NCI-H146 treated with DMSO at 0.1 percent for 48 hours (cell line): ENCODE measurements around the gene TMEM120A.

ENCODE experiments used
- DNase-seq: peaks from one replicate; lab custom pipeline; 2025; ENCODE audit not compliant: unreplicated experiment; lab: John Stamatoyannopoulos, UW

TMEM120A gene

DNA sequence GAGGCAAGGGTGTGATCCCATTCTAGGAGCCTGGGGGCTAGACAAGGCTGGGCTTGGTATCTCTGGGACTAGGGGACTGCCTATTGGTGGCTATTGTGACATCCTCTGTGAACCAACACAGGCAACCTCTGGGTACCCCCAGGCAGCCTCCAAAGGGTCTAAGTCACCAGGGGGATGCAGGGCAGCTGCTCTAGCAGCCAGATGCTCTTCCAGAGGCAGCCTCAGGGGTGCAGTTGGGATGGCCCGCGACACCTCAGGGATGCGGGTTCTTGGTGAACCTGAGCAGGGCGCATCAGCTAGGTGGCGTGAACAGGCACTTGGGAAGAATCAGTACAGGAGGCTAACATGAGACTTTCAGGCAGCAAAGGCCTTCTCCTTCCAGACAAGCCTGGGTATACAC lies 1.6 kb upstream of the TMEM120A start:
- no peak for DNase-seq

DNA sequence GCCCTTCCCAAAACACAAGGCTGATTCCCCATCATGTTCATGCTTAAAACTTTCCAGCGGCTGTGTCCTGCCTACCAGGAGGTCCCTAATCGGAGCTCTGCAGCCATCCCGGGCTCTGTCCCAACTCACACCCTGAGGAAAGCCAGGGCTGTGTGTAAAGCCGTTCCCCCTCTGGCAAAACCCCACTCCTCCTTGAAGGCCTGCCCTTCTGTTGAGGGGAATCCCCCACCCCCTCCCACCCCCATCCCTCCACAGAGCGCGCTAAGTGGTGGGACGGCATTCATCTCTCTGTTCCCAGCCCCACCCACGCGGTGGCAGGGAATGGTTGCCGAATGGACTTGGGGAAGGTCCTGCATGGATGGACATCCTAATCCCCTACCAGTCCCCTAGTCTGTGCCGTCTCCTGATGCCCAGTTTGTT lies 667 bp upstream of the TMEM120A start:
- DNase-seq: no peak

DNA sequence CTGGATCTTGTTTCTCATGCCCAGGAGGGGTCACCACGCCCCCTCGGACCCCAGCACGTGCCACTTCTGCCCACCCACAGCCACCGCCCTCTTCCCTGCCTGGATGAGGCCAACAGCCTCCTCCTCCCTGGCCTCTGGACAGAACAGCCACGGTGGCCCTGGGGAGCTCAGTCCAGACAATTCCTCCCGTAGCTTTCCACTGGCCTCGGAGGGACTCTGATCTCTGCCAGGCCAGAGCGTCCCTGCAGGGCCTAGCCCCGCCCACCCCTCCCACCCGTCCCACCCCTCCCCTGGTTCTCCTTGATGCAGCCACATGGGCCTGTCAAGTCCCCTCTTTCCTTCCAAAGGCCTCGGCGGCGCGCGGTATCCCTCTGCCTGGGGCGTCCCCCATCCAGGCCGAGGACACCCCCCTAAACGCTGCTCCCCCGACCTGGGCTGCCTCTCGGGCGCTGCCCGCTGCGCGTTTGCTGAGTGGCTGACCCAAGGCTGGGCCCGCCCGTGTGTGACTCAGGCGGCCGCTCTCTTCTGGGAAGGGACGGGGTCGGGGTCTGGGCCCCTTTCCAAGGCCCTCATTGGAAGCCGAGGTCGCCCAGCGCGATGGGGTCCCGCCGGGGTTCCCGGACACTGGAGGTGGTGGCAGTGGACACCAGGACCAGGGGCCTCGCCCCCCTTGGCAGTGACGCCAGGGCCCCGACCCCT lies 557 bp downstream of the TMEM120A start:
- DNase-seq: peak; percentile 27

DNA sequence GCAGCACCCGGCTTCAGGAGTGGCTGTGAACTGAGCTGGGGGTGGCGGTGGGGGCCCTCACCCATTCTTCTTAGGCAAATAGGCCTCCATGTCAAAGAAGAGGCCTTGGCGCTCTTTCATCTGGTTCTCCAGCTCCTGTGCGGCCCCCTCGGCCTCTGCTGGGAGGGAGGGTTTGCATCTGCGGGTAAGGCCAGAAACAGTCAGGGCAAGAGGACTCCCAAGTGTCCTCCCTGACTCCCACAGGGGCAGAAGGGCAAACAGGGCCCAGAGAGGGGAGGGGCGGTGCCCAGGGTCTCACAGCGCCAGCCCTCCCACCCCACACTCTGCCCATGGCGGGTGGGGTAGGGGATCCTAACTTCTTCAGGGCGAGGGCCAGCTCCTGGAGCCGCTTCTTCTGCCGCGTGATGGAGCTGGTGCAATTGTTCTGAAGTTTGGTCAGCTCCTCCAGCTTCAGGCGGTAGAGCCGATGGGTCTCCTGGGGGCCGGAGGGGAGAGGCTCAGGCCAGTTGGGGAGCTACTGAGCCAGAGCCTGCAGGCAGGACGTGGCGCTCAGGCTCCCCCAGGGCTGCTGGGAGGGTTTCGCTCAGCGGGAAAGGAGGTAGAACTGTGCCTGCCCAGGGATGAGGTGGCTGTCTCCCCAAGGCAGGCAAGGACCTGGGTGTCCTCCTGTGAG lies 2.2 kb downstream of the TMEM120A start:
- DNase-seq: no peak

DNA sequence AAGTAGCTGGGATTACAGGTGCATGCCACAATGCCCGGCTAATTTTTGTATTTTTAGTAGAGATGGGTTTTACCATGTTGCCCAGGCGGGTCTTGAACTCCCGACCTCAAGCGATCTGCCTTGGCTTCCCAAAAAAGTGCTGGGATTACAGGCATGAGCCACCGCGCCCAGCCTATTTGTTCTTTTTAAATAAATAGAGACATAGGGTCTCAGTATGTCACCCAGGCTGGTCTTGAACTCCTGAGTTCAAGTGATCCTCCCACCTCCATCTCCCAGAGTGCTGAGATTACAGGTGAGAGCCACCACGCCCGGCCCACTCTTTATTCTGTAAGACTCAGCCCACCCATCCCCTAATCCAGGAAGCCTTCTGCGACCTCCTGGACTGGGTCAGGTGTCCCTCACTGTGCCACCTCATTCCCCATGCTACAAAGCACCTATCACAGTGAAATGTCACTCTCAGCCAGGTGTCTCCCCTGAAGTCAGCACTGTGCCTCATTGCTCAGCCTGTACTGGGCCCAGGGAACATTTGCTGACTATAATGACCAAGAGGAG lies 2.8 kb downstream of the TMEM120A start:
- no peak for DNase-seq

DNA sequence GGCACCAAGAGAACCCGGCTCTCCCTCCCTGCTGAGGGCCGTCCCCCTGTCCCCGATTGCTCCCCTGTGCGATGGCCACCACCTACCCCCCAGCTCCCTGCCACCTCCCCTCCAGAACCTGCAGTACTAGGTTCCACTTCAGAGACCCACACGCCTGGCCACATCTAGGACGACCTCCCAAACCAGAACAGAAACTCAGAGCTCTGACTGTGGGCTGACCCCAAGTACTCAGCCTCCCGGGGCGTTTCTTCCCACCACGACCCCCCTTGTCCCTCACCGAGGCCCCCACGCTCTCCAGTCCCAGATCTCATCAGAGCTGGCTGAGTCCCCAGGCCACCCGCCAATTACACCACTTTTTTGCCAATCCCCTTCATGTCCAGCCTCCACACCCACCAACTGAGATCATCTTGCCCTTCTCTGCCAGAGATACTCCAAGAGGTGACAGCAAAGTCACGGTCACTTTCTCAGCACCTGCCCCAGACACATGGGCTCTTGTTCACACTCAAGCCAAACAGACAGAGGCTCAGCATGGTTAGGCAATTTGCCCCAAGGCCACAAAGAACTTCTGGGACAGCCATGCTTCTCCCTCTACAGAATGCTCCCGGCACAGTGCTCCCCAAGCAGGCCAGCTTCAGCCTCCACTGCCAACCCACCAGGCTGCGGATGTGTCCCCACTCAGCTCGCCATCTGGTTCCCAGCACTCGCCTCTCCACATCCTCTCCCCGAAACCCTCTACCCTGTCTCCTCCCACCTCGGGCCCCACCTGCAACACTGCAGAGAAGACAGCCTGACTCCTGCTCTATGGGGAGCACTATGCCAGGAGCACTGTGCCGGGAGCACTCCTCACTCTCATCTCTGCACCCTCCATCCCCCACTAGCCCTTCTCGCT lies 4.7 kb downstream of the TMEM120A start:
- no peak for DNase-seq

DNA sequence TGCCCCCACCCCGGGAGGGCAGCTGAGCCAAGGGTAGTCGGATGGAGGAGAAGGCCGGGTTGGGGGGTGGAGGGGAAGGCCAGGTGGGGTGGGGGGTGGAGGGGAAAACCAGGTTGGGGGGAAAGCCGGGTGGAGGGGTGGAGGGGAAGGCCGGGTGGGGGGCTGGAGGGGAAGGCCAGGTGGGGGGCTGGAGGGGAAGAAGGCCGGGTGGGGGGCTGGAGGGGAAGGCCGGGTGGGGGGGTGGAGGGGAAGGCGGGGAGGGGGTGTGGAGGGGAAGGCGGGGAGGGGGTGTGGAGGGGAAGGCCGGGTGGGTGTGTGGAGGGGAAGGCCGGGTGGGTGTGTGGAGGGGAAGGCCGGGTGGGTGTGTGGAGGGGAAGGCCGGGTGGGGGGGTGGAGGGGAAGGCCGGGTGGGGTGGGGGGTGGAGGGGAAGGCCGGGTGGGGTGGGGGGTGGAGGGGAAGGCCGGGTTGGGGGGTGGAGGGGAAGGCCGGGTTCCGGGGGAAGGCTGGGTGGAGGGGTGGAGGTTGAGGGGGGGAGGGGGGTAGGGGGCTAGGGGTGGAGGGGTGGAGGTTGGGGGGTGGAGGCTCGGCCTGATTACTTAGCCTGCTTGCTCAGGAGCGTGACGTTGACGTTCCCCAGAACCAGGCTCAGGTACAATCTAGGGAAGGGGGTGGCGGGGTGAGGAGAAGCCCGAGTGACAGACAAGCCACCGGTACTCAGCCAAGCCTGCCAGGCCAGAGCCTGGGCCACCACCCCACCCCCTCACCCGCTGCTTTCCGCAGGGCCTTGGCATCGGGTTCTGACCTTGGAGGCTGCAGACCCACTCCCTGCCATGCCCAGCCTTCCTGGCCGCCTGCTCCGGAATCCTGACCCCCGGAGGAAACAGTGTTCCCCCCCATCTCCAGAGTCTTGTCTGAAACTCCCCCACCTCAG lies 5.6 kb downstream of the TMEM120A start:
- DNase-seq: no peak

DNA sequence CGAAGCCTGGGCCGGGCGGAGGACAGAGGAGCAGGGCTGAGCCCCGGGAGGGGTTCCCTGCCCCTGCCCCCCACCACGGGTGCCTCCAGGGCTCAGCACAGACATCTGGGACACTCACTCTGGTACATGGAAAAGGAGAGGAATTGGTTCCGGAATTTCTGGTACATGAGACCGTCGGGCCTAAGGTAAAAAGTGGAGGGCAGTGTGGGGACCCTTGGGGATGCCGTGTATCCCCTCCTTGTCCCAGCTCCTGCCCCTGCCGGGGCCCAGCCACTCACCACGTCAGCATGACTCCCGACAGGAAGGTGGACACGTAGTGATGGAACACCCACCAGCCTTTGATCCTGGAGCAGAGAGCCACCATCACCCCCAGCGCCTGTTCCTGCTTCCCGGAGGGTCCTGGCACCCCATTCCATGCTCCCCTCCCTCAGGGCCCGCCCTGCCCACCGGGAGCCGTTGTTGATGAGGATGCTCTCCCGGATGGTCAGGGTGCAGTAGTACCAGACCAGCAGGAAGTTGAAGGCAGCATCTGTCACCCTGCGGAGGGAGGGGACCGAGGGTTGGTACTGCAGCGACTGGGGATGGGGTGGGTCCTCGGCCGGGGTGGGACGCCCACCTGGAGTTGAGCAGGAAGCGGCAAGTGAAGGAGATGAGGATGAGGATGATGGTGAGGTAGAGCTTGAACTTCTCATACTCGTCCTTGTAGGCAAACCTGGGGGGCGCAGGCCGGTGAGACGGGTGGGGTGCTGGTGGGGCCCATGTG lies 6.4 kb downstream of the TMEM120A start:
- no peak for DNase-seq

DNA sequence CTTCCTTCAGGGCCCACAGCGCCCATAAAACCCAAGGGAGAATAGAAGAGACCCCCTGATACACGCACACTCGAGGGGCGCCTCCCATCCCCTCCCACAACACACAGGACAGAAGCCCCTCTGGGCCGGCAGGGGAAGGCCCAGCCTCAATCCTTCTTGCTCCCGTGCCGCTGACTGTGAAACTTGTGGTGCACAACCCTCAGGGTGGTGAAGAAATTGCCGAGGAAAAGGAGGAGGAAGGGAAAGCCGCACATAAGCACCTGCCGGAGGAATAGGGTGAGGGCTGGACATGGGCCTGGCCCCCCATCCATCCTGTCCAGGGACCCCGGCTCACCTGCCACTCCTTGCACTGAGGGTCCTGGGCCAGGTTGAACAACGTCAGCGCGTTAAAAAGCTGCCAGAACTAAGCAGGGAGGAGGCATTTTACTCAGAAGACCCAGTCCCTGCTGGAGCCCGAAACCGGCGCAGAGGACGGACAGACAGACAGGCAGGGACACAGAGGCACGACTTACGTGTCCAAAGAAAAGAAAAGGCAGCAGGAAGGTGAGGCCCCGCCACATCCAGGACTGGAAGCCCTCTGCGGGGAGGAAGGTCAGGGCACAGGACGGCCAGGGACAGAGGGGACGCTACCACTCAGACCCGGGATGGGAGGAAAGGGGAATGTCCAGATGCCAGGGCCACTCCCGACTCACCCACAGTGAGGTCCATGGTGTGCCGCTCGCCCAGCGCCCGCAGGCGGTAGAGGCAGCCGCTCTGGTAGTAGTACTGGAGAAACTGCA lies 7.2 kb downstream of the TMEM120A start:
- no peak for DNase-seq

DNA sequence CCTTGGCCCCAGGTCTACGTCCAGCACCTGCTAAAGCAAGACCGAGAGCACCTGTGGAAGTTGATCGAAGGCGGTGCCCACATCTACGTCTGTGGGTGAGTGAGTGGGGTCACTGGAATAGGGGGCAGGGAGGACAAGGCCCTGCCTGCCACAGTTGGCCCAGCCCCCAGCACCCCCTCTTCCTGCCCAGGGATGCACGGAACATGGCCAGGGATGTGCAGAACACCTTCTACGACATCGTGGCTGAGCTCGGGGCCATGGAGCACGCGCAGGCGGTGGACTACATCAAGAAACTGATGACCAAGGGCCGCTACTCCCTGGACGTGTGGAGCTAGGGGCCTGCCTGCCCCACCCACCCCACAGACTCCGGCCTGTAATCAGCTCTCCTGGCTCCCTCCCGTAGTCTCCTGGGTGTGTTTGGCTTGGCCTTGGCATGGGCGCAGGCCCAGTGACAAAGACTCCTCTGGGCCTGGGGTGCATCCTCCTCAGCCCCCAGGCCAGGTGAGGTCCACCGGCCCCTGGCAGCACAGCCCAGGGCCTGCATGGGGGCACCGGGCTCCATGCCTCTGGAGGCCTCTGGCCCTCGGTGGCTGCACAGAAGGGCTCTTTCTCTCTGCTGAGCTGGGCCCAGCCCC lies 8.1 kb downstream of the TMEM120A start:
- no peak for DNase-seq

DNA sequence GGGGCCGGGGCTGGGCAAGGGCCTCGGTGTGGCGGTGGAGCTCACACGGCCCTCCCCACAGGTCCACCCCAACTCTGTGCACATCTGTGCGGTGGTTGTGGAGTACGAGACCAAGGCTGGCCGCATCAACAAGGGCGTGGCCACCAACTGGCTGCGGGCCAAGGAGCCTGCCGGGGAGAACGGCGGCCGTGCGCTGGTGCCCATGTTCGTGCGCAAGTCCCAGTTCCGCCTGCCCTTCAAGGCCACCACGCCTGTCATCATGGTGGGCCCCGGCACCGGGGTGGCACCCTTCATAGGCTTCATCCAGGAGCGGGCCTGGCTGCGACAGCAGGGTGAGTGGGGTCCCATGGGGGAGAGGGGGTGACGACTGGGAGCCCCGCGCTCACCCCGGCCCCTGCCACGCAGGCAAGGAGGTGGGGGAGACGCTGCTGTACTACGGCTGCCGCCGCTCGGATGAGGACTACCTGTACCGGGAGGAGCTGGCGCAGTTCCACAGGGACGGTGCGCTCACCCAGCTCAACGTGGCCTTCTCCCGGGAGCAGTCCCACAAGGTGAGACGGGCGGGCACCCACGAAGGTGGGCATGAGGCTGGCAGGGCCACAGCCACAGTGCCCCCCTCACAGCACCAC lies 8.8 kb downstream of the TMEM120A start:
- no peak for DNase-seq

DNA sequence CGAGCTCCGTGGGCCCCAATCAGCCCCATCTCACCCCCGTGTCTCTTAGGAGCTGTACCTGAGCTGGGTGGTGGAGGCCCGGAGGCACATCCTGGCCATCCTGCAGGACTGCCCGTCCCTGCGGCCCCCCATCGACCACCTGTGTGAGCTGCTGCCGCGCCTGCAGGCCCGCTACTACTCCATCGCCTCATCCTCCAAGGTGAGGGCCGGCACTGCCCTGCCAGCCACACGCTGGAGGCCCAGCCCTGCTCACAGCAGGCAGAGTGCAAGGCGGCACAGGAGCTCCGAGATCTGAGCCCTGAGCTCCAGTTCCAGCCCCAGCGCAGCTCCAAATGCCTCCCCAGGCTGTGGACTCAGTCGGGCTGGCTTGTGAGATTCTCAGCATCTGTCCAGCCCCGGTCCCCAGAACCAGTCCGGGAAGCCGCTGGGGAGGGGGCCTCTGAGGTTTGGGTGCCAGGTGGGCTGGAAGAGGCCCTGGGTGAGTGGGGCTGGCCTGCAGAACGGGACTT lies 9.3 kb downstream of the TMEM120A start:
- DNase-seq: no peak

DNA sequence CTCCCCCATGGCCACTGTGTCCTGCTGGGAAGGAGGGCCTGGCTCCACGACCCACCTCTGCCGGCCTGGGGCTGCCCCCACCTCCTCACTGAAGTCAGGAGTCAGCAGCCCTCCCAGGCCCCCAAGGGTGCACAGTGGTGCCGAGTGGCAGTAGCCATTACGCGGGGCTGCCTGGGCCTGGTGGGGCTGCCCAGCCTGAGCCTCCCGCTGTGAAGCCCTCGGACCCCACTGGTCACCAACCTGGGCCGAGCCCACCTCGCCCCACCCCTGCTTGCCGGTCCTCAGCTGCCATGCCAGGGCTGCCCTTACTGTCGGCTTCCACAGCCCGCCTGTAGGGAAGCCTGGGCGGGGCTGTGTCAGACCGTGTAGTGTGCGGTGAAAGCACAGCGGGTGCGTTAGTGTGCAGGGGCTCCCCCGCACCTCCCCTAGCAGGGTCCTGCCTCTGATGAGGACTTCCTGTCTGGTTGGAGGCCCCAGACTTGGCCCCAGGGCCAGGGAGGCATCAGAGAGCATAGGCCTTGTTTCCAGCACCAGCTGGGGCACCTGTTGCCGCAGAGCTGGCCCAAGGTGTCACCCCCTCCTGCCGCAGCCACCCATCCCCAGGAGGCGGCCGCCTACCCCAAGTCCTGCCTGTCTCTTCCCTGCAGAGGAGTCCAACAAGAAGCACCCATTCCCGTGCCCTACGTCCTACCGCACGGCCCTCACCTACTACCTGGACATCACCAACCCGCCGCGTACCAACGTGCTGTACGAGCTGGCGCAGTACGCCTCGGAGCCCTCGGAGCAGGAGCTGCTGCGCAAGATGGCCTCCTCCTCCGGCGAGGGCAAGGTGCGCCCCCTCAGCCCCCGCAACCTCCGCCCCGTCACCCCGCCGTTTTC lies 10.0 kb downstream of the TMEM120A start:
- no peak for DNase-seq

DNA sequence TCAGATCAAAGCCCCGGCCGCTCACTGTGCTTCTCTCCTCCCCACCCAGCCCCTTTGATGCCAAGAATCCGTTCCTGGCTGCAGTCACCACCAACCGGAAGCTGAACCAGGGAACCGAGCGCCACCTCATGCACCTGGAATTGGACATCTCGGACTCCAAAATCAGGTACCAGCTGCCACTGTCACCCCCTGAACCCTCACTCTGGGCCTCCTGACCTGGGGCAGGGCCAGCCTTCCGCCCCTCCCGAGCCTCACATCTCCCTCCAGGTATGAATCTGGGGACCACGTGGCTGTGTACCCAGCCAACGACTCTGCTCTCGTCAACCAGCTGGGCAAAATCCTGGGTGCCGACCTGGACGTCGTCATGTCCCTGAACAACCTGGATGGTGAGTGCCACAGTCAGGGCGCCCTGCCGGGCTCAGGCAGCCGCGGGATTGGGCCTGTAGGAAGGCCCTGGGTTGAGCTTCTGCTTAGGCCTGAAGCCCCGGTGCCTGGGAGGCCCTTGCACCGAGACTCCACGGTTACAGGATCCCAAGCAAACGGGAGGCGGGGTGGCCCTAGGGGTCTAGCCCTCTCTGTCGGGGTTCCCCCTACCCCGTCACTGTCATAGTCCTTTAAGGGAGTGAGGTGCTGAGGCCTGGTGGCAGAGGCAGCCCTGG lies 10.8 kb downstream of the TMEM120A start:
- DNase-seq: no peak

DNA sequence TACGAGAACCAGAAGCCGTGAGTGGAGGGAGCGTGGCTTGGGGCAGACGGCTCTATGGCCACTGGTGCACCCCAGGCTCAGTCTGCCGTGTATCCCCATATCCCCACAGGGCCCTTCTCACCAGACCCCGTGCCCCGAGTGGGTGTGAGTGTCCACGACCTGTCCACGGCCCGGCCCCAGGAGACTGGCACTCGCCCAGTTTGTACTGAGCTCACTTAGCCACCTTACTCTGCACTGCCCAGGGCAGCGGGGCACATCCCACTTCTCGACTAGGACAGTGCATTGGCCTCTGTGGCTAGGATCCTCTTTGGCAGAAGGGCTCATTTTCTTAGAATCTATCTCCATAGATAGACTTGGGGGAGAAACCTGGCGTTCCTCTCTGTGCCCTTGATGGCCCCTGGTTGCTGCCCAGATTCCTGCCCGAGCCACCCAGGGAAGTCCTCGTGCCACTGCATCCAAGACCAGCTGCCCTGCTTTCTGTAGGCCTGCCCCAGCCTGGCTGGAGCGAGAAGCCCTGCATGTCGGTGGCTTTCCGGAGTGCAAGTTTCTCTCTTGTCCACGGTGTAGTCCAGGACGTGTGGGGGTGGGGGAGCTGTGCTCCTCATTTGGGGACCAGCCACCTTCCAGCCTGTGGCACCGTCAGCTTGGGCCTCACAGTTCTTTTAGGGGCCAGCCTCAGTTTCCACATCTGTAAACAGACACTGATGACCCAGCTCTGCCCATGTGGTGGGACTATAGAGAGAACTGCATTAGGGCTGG lies 11.9 kb downstream of the TMEM120A start:
- DNase-seq: no peak
